Measurements from ENCODE around the gene LSMEM2.

GRCh38 chr3:50325113-50325480 lies 46.2 kb downstream of the LSMEM2 start:
- TF ChIP-seq CTCF (IDR thresholded peaks at IDR 0.05 in 4 of 5, conservative IDR thresholded peaks at IDR 0.05 in 1 of 5): no peak
- TF ChIP-seq POLR2A (IDR thresholded peaks at IDR 0.05): no peak

Measured in gastrocnemius medialis (tissue), 4 donors.